DND-41 (cell line): ENCODE data around the gene LMO4.

Source experiments
- CTCF ChIP-seq: IDR thresholded peaks from 2 replicates; pipeline ENCODE4 v1.5.1; 2012; ENCODE audit warnings: borderline replicate concordance, low read length, moderate library complexity, mild to moderate bottlenecking; ENCODE audit not compliant: poor library complexity, severe bottlenecking; ENCODE audit errors: extremely low read depth
- EZH2 ChIP-seq: IDR thresholded peaks from 3 replicates; pipeline ENCODE4 v1.6.1; 2012; ENCODE audit warnings: borderline replicate concordance, low read depth, mild to moderate bottlenecking, moderate library complexity, low read length, inconsistent platforms; ENCODE audit not compliant: severe bottlenecking

- TF ChIP-seq CTCF (no peak), EZH2 (no peak)
These were observed at the start of gene LMO4 for GRCh38 chr1:87328272-87329050.
